Measurements from ENCODE around the gene GNG7.
"Not testable (repeated sequence)": the region's sequence is repeated elsewhere in the genome, so short reads cannot be mapped to it uniquely, and the experiment has no call there.

The GNG7 gene

DNA sequence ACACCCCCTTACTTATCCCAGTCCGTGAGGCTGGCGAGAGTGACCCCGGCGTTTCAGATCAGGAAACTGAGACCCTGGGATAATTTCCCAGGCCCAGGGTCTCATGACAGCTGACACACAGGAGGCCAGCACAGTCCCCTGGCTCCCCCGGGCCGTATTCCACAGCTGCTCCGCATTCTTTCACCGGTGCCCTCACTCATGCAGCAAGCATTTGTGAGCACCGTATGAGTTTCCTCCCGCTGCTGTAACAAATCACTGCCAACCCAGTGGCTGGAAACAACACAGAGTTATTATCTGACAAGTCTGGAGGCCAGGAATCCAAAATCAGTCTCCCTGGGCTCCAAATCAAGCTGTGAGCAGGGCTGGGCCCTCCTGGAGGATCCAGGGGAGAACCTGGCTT, 205.3 kb downstream of the GNG7 start:
- peak; percentile 35 for DNase-seq

DNA sequence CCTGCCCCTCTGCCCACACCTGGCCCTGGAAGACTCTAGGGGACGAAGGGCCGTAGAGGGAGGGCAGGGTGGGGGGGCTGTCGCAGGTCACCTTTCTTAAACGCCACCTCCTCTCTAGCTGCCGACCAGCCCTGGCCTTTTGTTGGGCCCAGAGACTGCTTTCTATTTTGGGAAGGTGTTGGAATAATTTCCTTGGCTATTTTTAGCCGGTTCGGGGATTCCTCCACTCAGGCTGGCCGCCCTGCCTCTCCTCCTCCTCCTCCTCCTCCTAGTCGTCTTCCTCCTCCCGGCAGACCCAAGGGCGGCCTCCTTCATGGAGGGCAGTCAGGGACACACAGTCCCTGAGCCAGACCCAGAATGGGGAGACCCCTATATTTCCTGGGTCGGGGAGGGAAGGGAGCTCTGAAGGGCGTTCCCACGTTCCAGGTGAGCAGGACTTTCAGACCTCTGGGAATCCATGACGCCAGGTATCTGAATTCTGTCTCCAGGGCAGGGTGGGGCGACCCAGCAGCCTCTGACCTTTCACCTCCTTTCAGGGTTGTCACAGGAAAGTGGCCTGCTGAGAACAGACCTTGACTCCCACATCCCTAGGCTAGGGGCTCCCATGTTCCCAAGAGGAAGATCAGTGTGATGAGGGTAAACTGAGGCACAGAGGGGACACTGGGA, 206.7 kb downstream of the GNG7 start:
- DNase-seq = peak; percentile 63

DNA sequence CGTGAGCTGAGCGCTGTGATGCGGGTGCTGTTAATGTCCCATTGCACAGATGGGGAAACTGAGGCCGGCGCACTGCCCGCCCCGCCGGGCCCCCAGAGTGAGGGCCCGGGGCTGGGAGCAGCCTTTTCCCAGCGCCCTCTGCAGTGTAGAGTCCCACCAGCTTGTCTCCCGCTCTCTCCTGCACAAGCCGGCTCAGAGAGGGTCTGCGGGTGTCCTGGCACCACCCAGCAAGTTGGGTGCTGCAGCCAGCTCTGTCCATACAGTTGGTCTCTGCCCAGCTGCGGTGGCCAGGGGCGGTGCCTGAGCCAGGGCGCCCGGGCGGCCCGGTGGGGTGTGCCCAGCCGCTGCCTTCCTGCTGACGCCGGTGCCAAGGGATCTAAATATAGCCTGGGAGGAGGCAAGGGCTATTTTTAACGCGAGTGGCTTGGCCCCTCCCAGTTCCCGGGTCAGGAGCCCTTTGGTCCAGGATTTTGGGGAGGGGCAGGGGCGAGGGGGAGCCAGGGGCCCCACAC, 207.3 kb downstream of the GNG7 start:
- peak; percentile 73 for DNase-seq

DNA sequence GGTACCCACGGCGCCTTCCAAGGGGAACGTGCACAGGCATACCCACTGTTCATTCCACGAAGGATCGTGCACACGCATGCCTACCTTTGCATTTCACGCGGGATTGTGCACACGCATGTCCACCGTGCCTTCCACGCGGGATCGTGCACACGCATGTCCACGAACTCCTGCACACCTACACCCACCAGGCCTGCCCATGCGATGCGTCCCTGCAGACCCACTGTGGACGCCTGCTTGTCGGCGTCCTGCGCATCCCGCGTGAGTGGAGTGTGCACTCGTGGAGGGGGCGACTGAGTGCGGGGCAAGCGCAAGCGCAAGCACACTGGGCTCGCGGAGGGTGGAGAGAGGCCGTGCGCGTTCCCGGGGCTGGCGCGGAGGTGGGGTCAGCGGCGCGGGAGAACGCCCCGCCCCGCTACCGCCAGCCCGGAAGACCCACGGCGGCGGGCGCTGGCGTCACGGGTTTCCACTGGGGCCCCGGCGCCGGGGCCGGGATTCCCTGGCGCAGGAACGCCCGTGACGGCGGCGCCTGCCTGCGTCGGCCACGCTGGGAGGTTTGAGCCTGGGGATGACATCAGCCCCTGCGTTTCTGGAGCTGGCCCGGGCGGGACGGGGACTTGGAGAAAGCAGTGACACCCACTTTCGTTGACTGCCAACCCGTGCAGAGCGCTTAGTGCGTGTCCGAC, 207.9 kb downstream of the GNG7 start:
- peak; percentile 89 for DNase-seq

DNA sequence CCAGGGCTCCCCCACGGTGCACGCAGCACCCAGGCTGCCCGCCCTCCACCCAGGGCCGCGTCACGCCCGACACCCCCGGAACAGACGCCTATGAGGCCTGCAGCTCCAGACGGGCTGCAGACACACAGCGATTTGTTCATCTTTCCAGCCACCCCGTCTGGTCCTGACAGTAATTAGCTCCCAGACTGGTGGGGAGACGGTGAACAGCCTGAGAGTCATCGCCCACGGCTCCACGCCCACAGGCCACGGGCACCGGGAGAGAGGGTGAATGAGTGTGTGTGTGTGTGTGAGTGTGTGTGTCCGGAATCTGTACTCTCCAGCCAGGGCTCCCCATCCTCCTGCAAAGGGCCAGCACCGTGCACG, 208.4 kb downstream of the GNG7 start:
- peak; percentile 88 for DNase-seq

DNA sequence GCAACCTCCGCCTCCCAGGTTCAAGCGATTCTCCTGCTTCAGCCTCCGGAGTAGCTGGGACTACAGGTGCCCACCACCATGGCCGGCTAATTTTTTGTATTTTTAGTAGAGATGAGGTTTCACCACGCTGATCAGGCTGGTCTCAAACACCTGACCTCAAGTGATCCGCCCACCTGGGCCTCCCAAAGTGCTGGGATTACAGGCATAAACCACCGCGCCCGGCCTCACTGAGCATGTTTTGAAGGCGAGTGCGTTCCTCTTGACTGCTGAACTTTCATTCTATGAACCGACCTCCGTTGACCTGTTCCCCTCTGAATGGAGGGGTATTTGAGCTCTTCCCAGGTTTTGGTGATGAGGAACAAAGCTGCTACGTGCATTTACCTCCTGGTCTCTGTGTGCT, 209.0 kb downstream of the GNG7 start:
- DNase-seq = not testable (repeated sequence)

DNA sequence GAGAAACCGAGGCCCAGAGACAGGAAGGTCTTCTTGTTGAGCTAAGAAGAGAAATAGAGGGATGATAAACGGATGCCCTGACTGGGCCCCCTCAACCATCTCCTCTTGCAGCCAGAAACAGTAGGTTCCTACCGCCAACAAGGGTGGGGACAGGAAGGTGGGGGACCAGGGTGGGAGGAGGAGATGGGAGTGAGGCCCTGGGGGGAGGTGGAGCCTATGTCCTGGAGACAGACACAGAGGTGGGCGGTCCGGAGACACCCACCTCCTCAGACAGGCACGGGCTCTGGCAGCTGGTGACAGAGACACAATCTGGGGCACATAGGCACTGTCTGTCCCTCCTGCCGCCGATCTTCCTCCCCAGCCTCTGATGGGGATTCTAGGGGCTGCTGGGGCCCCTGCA, 209.6 kb downstream of the GNG7 start:
- no peak for DNase-seq

DNA sequence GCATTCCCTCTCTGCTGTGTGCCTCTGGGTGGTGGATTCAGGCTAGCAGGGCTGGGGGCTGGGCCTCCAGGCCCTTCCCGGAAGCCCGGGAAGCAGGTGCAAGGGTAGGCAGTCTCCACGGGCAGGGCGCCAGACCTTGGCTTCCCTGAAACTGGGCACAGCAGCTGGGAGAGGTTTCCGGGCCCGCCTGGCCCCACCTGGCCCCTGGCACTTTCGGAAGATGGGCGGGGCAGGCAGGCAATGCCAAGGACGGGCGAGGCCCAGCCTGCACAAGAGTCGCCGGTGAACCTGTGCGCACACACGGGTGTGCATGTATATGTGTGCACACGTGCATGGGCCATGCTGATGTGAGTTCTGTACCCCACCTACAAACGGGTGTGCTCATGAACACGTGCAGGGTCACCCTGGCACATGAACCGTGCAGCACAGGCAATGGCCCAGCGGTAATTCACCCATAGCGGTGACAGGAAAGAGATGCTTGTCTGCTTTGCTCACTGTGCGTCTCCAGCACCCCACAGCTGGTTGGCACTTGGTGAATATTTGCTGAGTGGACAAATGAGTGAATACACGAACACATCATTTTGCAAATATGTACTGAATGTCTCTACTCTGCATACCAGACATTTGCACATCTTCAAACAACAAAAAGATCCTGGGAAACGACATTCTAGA, 211.2 kb downstream of the GNG7 start:
- DNase-seq = peak; percentile 95

DNA sequence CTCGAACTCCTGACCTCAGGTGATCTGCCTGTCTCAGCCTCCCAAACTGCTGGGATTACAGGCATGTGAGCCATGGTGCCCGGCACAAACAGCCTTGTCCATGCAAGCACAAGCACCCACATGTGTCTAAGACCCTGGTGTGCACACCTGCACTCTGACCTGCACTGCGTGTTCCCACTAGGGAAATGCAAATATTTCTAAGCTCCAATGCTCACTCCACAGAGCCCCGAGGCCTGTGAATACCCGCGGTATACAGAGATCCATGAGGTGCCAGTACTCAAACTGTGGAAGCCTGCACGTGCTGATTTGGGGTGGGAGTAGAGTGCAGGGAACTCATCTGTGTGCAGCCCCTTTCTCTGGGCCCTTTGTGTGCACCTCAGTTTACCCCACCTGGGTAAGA, 211.8 kb downstream of the GNG7 start:
- DNase-seq = no peak

DNA sequence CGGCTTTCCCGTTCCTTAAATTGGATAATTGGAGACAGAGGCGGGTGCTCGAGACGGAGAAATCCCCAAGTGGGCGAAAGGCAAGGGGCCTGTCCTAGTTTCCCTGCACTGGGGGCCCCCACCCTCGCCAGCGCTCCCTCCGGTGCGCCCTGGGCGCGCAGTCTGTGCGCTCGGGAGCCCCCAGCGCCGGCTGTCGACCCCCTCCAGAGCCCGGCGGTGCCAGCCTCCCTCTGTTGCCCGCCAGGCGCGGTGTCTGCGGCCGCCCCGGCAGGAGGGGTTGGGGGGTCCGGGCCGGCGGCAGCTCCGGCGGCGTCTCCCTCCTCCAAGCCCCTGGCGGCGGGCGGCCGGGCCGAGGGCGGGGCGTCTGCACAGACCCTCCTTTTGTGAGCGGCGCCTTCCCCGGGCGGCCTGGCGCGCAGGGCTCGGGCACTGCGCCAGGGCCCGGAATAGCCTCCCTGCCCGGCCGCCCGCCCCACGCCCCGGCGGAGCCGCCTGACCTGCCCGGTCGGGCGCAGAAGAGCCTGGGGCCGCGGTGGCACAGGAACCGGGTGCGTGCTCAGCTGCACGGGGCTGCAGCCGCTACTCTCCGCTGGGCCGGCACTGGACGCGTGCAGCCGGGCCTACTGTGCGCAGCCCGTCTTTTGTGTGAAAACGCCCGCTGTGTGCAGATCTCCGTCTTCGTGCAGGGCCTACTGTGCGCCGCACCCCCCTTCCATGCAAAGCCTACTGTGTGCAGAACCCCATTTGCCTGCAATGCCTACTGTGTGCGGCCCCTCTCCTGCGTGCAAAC, 213.4 kb downstream of the GNG7 start:
- DNase-seq = peak; percentile 67

DNA sequence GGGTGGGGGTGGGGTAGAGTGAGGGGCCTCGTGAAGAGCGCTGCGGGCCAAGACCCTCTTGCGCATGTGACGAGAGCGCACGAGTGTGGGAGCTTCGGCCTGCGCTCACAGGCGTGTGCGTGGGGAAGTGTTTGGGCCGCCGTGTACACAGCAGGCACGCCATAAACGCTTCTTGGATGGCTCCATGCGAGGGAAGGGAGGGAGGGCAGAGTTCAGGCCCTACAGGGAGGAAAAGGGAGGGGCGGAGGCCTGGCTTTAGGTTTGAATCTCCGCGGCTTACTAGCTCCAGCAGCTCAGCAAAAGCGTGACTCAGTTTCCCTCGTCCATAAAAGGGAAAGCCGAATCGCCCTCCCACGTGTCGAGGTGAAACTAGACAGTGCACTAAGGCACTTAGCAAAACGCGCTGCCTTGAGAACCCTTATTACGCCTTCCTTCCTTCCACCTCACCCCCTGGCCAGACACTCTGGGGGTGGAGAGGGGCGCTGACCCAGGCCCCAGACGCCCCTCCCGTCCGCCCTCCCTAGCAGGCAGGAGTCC, 214.0 kb downstream of the GNG7 start:
- DNase-seq = no peak

DNA sequence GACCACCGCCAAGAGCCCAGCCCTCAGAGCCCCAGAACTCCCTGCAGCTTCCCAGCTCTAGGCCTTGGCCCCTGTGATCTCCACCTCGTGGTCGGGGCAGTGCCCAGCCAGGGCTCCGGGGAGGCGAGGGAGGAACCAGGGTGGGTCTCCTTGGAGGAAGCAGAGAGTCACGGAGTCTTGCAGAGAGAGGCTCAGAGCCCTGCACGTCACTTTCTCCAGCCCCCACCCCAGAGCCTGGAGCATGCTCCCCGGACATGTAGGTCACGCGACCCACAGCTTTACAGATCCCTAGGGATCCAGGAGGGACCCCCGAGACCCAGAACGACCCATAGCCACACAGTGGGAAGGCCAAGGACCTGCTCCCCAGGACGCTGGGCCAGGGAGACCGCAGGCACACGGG, 214.7 kb downstream of the GNG7 start:
- no peak for DNase-seq

DNA sequence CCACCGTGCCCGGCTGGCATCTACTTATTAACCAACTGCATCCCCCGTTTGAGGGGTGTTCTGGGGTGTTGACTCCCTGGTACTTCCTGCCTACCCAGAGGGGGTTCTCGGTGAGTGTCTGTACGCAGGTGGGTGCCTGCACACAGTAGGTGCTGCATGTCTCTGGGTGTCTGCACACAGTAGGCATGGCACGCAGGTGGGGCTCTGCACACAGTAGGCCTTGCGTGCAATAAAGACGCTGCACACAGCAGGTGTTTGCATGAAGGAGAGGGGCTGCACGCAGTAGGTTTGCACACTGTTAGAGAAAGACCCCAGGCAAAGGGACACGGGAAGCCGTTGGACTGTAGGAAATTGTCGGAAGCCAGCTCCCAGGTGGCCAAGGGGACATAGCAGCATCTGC, 215.4 kb downstream of the GNG7 start:
- DNase-seq = no peak

DNA sequence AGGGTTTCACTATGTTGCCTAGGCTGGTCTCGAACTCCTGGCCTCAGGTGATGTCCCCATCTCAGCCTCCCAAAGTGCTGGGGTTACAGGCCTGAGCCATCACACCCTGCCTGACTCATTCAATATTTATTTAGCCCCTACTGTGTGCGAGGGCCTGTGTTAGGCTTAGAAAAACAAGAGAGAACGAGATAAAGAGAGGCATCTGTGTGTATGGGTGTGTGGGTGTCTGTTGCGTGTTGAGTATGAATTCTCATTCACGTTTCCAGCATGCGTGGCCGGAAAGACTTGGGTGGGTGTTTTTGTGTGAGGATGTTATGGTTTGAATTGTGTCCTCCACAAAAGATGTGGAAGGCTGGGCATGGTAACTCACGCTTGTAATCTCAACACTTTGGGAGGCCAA, 217.1 kb downstream of the GNG7 start:
- no peak for DNase-seq

DNA sequence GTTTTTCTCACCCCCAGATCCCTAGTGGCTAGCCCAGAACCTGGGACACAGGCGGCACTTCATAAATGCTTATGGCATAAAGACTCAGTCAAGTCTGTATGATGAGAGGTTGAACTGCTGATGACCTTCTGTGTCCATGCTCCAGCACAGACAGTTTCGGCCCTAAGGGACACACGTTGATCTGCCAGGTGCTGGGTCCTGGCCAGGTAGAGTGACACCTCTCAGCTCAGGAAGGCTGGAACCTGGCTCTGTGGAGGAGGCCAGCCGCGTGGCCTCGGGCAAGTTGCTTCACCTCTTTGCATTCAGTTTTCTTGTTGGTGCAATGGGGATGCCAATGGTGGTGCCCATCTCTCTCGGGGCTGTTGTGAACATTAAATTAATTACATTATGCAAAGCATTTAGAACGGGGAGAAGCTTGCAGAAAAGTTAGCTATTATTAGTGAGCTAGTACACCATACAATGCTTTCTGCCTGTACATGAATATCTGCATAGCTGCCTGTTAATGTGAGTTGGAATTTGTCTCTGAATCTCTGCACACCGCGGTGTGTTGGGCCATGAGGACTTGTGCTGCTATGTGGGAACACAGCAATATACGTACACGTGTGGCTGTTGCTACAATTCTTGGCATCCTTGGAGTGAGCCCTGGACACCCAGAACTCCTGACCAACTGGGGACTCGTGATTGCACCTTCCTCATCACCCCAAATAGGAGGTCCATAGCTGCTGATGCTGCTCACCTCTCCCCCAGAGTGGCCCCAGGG, 218.1 kb downstream of the GNG7 start:
- no peak for DNase-seq

DNA sequence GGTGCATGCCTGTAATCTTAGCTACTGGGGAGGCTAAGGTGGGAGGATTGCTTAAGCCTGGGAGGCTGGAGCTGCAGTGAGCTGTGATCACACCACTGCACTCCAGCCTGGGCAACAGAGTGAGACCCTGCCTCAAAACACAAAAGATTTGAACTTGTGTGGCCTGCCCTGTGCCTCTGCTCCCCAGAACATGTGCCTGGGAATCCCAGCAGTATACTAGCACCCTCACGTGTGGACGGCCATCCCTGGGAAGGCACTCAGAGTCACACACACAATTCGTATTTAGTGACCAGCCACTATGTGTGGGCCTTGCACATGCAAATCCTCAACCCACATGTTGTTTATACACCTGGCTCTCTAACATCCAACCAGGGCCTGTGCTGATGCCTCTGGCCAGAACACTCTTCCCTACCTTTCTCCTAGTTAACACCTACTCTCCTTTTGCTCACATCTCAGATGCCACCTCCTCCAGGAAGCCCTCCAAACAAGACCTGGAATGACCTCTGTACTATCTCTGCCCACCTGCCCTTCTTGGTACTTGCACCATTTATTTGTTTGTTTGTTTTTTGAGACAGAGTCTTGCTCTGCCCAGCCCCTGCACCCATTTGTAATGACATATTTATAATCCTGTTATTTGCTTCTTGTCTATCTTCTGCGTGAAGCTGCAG, 218.9 kb downstream of the GNG7 start:
- DNase-seq = no peak

DNA sequence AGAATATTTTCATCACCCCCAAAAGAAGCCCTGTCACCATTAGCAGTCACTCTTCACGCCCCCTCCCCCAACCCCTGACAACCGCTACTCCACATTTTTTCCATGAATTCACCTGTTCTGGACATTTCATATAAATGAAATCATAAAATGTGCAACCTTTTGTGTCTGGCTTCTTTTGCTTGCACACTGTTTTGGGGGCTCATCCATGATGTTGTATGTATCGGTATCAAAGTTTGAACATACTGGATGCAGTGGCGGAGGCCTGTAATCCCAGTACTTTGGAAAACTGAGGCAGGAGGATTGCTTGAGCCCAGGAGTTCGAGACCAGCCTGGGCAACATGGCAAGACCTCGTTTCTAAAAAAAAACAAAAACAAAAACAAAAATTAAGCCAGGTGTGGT, 219.4 kb downstream of the GNG7 start:
- DNase-seq = peak; percentile 30

DNA sequence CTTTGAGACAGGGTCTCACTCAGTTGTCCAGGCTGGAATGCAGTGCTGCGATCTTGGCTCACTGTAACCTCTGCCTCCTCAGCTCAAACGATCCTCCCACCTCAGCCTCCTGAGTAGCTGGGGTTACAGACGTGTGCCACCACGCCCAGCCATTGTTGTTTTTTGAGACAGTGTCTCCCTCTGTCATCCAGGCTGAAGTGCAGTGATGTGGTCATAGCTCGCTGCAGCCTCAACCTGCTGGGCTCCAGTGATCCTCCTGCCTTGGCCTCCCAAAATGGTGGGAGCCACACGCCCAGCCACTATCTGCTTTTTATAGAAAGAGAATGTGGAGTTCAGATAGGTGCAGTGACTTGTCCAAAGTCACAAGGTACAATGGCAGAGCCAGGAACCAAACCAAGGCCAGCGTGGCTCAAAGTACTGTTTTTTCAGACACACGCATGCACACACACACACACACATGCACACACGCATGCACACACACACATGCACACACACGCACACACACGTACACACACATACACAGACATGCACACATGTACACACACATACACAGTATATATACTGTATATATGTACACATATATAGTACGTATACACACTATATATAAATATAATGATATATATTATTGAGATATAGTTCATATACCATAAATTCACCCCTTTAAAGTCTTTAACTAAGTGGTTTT, 220.0 kb downstream of the GNG7 start:
- DNase-seq = no peak

DNA sequence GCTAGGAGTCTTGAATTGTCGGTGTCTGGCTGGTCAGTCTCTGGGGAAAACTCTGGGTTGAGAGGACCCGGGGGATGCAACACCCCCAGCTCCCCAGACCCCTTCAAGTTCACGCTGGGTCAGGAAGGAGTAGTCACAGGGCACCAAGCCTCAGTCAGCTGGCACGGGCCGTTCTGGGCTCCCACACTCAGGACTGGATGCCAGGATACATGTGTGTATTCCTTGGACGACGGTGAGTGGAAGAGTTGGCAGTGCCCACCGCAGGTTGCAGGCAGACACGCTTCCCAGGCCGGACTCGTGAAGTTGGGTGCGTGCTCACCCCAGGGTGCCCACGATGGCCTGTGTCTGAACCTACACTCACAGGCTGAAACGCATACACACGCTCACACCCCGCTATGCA, 221.0 kb downstream of the GNG7 start:
- no peak for DNase-seq

DNA sequence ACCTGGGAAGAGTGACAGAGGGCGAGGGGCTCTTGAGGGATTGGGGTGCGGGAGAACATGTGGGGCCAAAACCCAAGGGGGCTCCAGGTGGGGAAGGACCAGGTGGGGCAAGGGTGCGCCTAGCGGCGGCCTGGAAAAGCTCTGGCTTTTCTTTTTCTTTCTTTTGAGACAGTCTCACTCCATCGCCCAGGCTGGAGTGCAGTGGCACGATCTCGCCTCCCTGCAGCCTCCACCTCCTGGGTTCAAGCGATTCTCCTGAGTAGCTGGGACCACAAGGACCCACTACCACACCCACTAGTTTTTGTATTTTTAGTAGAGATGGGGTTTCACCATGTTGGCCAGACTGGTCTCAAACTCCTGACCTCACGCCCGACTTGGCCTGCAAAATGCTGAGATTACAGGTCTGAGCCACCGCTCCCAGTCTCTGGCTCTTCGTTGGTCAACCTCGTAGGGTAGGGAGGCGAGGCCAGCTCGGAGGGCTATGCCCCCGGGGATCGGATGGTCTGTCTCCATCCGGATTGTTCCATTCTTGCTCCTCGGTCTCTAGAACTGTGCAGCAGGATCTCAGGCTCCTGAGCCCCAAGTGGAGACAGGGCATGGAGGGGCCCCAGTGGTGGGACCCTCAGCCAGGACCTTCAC, 222.8 kb downstream of the GNG7 start:
- peak; percentile 31 for DNase-seq
